Natural killer cell (primary cell): Measurements from ENCODE around the gene EIF4E1B. TPM values are rescaled to one million over a fixed set of nuclear protein-coding genes. Genes with fewer than 3 reads are reported as not detected.

Experiments
- ATAC-seq, 3 donors: fragments of 150-1000 bp in 2 of 3; fragments of 200-7000 bp in 1 of 3; cut with Tn5 transposase; 1 replicate in 1 of 3; 2 replicates in 2 of 3; pipeline ENCODE4 v1.10.0; 2021; ENCODE audit warnings: mild to moderate bottlenecking in 2 of 3, moderate library complexity in 2 of 3
- DNase-seq, 2 donors: peaks; one replicate each; pipeline versions ENCODE4 v3.0.0 to v3.0.0-alpha.2; 2013 to 2021; ENCODE audit warnings: mixed read lengths in 1 of 2
- H3K27ac ChIP-seq: one replicate; pipeline ENCODE4 v1.5.1; 2013; ENCODE audit warnings: mild to moderate bottlenecking, low read length
- H3K27me3 ChIP-seq: one replicate; pipeline ENCODE4 v1.6.1; 2013; ENCODE audit warnings: low read length; ENCODE audit not compliant: control insufficient read depth, insufficient read depth
- H3K36me3 ChIP-seq: one replicate; pipeline ENCODE4 v1.6.1; 2013; ENCODE audit warnings: low read length; ENCODE audit not compliant: control insufficient read depth, insufficient read depth
- H3K4me1 ChIP-seq: one replicate; pipeline ENCODE4 v1.6.1; 2013; ENCODE audit warnings: low read length; ENCODE audit not compliant: control insufficient read depth, insufficient read depth
- H3K4me3 ChIP-seq: one replicate; pipeline ENCODE4 v1.5.1; 2013; ENCODE audit warnings: low read length
- H3K9me3 ChIP-seq: one replicate; pipeline ENCODE4 v1.6.1; 2013; ENCODE audit warnings: low read length; ENCODE audit not compliant: control insufficient read depth, insufficient read depth
- H3K27ac Mint-ChIP-seq, 2 donors: one replicate each; pipeline ENCODE4 v1.8.0; 2022; ENCODE audit warnings: mild to moderate bottlenecking in 2 of 2, mixed read lengths in 2 of 2, moderate library complexity in 1 of 2
- H3K27me3 Mint-ChIP-seq, 2 donors: one replicate each; pipeline ENCODE4 v1.8.0; 2022; ENCODE audit warnings: low read depth in 2 of 2, mixed read lengths in 2 of 2
- H3K36me3 Mint-ChIP-seq: one replicate; pipeline ENCODE4 v1.8.0; 2022; ENCODE audit warnings: mixed read lengths
- H3K4me1 Mint-ChIP-seq, 2 donors: one replicate each; pipeline ENCODE4 v1.8.0; 2022; ENCODE audit warnings: mixed read lengths in 2 of 2
- H3K4me3 Mint-ChIP-seq: one replicate; pipeline ENCODE4 v1.8.0; 2022; ENCODE audit warnings: mild to moderate bottlenecking, moderate library complexity, mixed read lengths
- H3K9me3 Mint-ChIP-seq, 2 donors: one replicate each; pipeline ENCODE4 v1.8.0; 2022; ENCODE audit warnings: mixed read lengths in 2 of 2
- CTCF ChIP-seq: fragments of 200-600 bp; IDR thresholded peaks from one replicate; pipeline ENCODE4 v1.8.0; 2022; ENCODE audit warnings: antibody characterized with exemption
- WGBS: methylation state at CpG from one replicate; pipeline ENCODE4 v1.1.7; 2013; ENCODE audit warnings: missing lambda C conversion rate; ENCODE audit not compliant: insufficient coverage; 5-methylcytosine and 5-hydroxymethylcytosine counted together
- intact Hi-C: fragments of 100-400 bp; cut with micrococcal nuclease; formaldehyde crosslinking; loops from one replicate; pipeline ENCODE4 v1.14.2; 2022
- total RNA-seq, 4 donors: library from RNA; stranded (reverse); fragments of 120-200 nt in 1 of 4; gene quantifications; one replicate each; pipeline versions ENCODE4 v1.2.3 to v1.2.4, GENCODE V29; 2013 to 2022

Gene EIF4E1B
- total RNA-seq, 3 donors from 2014 or later (not counting 1 experiment from before 2014, with no cell fraction given) = not detected

GRCh38 chr5:176619569-176620332 is 10.7 kb upstream of the EIF4E1B start:
- intact Hi-C loops = no loop called here
- no peak overlapping the region for H3K4me3 ChIP-seq
- H3K27me3 Mint-ChIP-seq = peaks cover 31 to 51% of the 10 kb centered on the region in 2 donors

DNA sequence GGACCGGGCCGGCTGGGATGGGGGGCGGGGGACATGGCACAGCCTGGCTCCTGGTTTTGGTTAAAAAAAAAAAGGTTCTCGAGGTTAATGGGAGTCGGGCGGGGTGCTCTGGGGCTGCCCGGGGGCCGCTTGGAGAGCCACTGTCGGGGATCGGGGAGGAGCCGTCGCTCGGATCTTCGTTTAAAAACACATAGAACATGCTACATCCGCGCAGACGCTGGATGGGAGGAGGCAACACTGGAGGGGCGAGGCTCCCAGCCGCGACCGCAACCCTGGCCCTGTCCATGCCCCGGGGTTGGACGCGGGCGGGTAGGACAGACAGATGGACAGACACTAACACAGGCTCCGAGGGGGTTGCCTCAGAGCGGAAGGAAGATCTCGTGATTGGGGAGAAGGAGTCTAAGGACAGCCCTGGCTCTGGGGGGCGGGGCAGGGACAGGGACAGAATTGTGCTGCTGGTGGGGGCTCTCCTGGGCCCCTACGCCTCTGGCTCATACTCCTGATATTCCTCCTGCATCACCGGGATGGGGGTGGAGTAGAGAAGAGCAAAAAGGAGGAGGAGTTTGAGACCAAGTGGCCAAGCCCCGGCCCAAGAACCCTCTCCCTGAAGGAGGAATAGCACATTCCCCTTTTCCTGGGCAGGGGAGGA is 10.0 kb upstream of the EIF4E1B start:
- DNase-seq (peak in 1 of 2 donors; percentile 41), ATAC-seq (peak in 2 of 3 donors; percentile 9 to 13)
- H3K4me3 ChIP-seq = no peak overlapping the region
- no peaks in the 10 kb centered on the region for H3K36me3 Mint-ChIP-seq
- peak overlapping the region in 1 of 2 donors; percentile 64 for H3K27ac Mint-ChIP-seq
- H3K9me3 ChIP-seq = no peaks in the 10 kb centered on the region
- peaks cover 29 to 48% of the 10 kb centered on the region in 2 donors for H3K27me3 Mint-ChIP-seq
- no peak for TF ChIP-seq CTCF
- H3K9me3 Mint-ChIP-seq = no peaks in the 10 kb centered on the region
- peaks cover 7 to 19% of the 10 kb centered on the region in 2 donors for H3K4me1 Mint-ChIP-seq
- peak overlapping the region; percentile 73 for H3K4me3 Mint-ChIP-seq
- H3K27ac ChIP-seq = no peak overlapping the region
- intact Hi-C loops = no loop called here
- no peaks in the 10 kb centered on the region for H3K36me3 ChIP-seq
- peaks cover 35% of the 10 kb centered on the region for H3K27me3 ChIP-seq
- H3K4me1 ChIP-seq = peaks cover 32% of the 10 kb centered on the region
- 7% methylated on average over 32 of the region's 32 CpGs for WGBS

More at GRCh38 chr5:176619569-176620332, 10.7 kb upstream of the EIF4E1B start:
- peaks cover 33% of the 10 kb centered on the region for H3K27me3 ChIP-seq
- H3K36me3 Mint-ChIP-seq = no peaks in the 10 kb centered on the region
- no peaks in the 10 kb centered on the region for H3K9me3 Mint-ChIP-seq
- H3K9me3 ChIP-seq = no peaks in the 10 kb centered on the region
- ATAC-seq (no peak), DNase-seq (no peak)
- H3K27ac ChIP-seq = no peak overlapping the region
- TF ChIP-seq CTCF = no peak
- H3K36me3 ChIP-seq = no peaks in the 10 kb centered on the region
- H3K4me3 Mint-ChIP-seq = peak overlapping the region; percentile 73
- peak overlapping the region in 1 of 2 donors; percentile 64 for H3K27ac Mint-ChIP-seq
- WGBS = 23% methylated on average over 58 of the region's 59 CpGs
- peaks cover 32% of the 10 kb centered on the region for H3K4me1 ChIP-seq
- H3K4me1 Mint-ChIP-seq = peaks cover 7 to 19% of the 10 kb centered on the region in 2 donors

- H3K27ac ChIP-seq = no peak overlapping the region
- DNase-seq (no peak), ATAC-seq (peak in 1 of 3 donors; percentile 13)
- Mint-ChIP-seq H3K27ac (no peak overlapping the region), H3K36me3 (no peaks in the 10 kb centered on the region), H3K9me3 (no peaks in the 10 kb centered on the region), H3K4me1 (peaks cover 7 to 19% of the 10 kb centered on the region in 2 donors), H3K27me3 (peaks cover 31 to 46% of the 10 kb centered on the region in 2 donors), H3K4me3 (no peak overlapping the region)
- no peak for TF ChIP-seq CTCF
- H3K9me3 ChIP-seq = no peaks in the 10 kb centered on the region
- WGBS = 47% methylated on average over 13 of the region's 13 CpGs
- H3K36me3 ChIP-seq = no peaks in the 10 kb centered on the region
- H3K4me3 ChIP-seq = no peak overlapping the region
- H3K4me1 ChIP-seq = peaks cover 32% of the 10 kb centered on the region
- intact Hi-C loops = no loop called here
- H3K27me3 ChIP-seq = peaks cover 36% of the 10 kb centered on the region
These were observed 8.8 kb upstream of the EIF4E1B start for GRCh38 chr5:176621661-176622079.
